Measurements from ENCODE around the gene LYSMD3. TPM values are rescaled to one million over a fixed set of nuclear protein-coding genes. Genes with fewer than 3 reads are reported as not detected.

The LYSMD3 gene
- total RNA-seq (2022; extraction: Qiagen RNA extraction), result 7.1 to 10.4 TPM (median 8.9 TPM) in 5 replicates

GRCh38 chr5:90529194-90529938 is at the start of gene LYSMD3:
LYSMD3 (minus strand) TSS chr5:90529584; CDS start chr5:90525289, 4,295 bp downstream.

GRCh38 chr5:90558344-90559192 is 29.2 kb upstream of the LYSMD3 start, which contains the start of gene ADGRV1:
ADGRV1 (plus strand) TSS chr5:90558797; CDS start chr5:90558896, 99 bp downstream.

DNA sequence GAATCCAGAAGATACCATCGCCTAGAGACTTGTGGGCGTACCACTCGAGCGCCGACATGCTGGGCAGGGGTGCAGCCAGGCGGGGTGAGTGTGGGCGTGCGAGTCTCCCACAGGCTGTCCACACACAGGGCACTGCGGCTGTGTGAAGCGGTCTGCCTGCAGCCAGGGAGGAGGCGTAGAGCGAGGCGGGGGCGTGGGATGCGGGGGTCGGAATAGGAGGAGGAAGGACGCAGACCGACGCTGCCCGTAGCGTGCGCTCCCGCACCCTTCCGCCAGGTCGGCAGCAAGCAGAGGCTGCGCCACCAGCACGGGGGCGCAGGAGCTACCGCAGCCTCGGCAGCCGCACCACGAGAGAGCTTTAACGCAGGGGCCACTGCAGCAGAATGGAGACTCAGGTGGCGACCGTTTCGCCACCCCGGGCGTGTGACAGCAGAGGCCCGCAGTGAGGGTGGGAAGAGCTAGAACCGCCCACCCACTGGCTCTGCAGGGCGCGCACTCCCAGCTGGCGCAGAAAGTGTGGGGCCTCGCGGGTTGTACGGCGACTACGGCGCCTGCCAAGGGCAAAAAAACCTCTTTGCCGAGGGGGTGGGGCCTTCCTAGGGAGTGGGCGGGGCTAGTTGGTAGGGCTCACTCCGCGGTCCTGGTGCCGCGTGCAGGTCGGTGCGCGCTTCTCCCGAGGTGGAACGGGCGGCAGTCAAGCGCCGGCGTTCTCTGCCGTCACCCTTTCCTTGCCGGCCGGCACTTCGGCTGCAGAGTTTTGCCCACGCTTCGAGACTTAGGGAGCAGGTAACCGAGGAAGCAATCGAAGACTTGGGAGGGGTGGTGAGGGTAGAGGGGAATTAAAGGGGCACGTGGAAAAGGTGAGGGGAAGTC is 54.9 kb downstream of the LYSMD3 start, which contains the start of the genes MBLAC2 and POLR3G:
Gene MBLAC2 (minus strand): TSS at position 537 of the 873 bp plus-strand sequence. CDS start 479 bp downstream, at position 58.
Gene POLR3G (plus strand): TSS at position 630 of the 873 bp plus-strand sequence. CDS start 10,704 bp downstream, outside the sequence.

Other genes with a start within 250 kb of the LYSMD3 start
- gene CETN3, start 119.8 kb downstream of the LYSMD3 start, total RNA-seq (2022; extraction: Qiagen RNA extraction), result 22.4 to 34.6 TPM (median 25.1 TPM) in 5 replicates
- 1.9 to 3.0 TPM (median 2.8 TPM) in 5 replicates for gene MBLAC2, start 54.8 kb downstream of the LYSMD3 start, total RNA-seq (2022; extraction: Qiagen RNA extraction)
- gene POLR3G, start 54.7 kb downstream of the LYSMD3 start, total RNA-seq (2022; extraction: Qiagen RNA extraction), result 12.9 to 16.7 TPM (median 14.0 TPM) in 5 replicates
- gene ADGRV1, start 29.2 kb upstream of the LYSMD3 start, total RNA-seq (2022; extraction: Qiagen RNA extraction), result 0.61 to 1.0 TPM (median 0.68 TPM) in 5 replicates